CD4-positive, alpha-beta T cell (primary cell): ENCODE data around the gene ERN1. TPM values are rescaled to one million over a fixed set of nuclear protein-coding genes. Genes with fewer than 3 reads are reported as not detected.

Source experiments
- ATAC-seq: fragments of 200-7000 bp; cut with Tn5 transposase; one replicate; pipeline ENCODE4 v1.10.0; 2022; ENCODE audit warnings: mild to moderate bottlenecking; ENCODE audit not compliant: poor library complexity
- CTCF ChIA-PET: fragments of 350-600 bp; sonication (Branson Sonifier 250); formaldehyde crosslinking; loops from one replicate; lab custom pipeline; 2021; ENCODE audit warnings: antibody characterized with exemption, inconsistent platforms; lab: Charles Lee
- POLR2A ChIA-PET: fragments of 350-600 bp; sonication (Branson Sonifier 250); formaldehyde crosslinking; loops from one replicate; lab custom pipeline; 2021; ENCODE audit warnings: antibody characterized with exemption, inconsistent platforms; lab: Charles Lee
- DNase-seq, 14 experiments: peaks; one replicate each; pipeline ENCODE4 v3.0.0-alpha.2; 2013 to 2020; ENCODE audit warnings: mixed read lengths in 2 of 14
- H3K27ac ChIP-seq, 2 donors: one replicate each; pipeline versions ENCODE4 v1.5.1 to v1.7.0; 2013; ENCODE audit warnings: low read length in 2 of 2, low read depth in 1 of 2, mild to moderate bottlenecking in 1 of 2
- H3K27me3 ChIP-seq, 2 experiments: 1 replicate in 1 of 2; 2 replicates in 1 of 2; pipeline versions ENCODE4 v1.6.1 to v1.7.0; 2013; ENCODE audit warnings: low read length in 2 of 2, control low read depth in 1 of 2, mild to moderate bottlenecking in 1 of 2, moderate library complexity in 1 of 2; ENCODE audit not compliant: insufficient read depth in 2 of 2, control insufficient read depth in 1 of 2
- H3K36me3 ChIP-seq: one replicate; pipeline ENCODE4 v1.6.1; 2013; ENCODE audit warnings: low read length, control low read depth; ENCODE audit not compliant: insufficient read depth
- H3K4me1 ChIP-seq: one replicate; pipeline ENCODE4 v1.6.1; 2013; ENCODE audit warnings: low read length, control low read depth; ENCODE audit not compliant: insufficient read depth
- H3K4me3 ChIP-seq: one replicate; pipeline ENCODE4 v1.5.1; 2013; ENCODE audit warnings: mild to moderate bottlenecking, low read length, moderate library complexity
- H3K9me3 ChIP-seq, 2 experiments: 1 replicate in 1 of 2; 2 replicates in 1 of 2; pipeline versions ENCODE4 v1.6.1 to v1.7.0; 2013; ENCODE audit warnings: low read length in 2 of 2, mild to moderate bottlenecking in 2 of 2, control low read depth in 1 of 2, moderate library complexity in 1 of 2; ENCODE audit not compliant: control insufficient read depth in 1 of 2, insufficient read depth in 1 of 2
- H3K27ac Mint-ChIP-seq: one replicate; pipeline ENCODE4 v1.8.0; 2020; ENCODE audit warnings: mixed read lengths
- H3K27me3 Mint-ChIP-seq: one replicate; pipeline ENCODE4 v1.8.0; 2021; ENCODE audit warnings: mixed read lengths
- H3K36me3 Mint-ChIP-seq: one replicate; pipeline ENCODE4 v1.8.0; 2021; ENCODE audit warnings: low read depth, mixed read lengths
- H3K4me1 Mint-ChIP-seq: one replicate; pipeline ENCODE4 v1.8.0; 2021; ENCODE audit warnings: low read depth, mixed read lengths
- H3K4me3 Mint-ChIP-seq: one replicate; pipeline ENCODE4 v1.8.0; 2020; ENCODE audit warnings: mild to moderate bottlenecking, mixed read lengths
- H3K9me3 Mint-ChIP-seq: one replicate; pipeline ENCODE4 v1.8.0; 2020; ENCODE audit warnings: mixed read lengths
- CTCF ChIP-seq: fragments of 200-600 bp; IDR thresholded peaks from one replicate; pipeline ENCODE4 v1.8.0; 2022; ENCODE audit warnings: antibody characterized with exemption, mild to moderate bottlenecking
- intact Hi-C, 2 experiments: fragments of 100-400 bp; cut with DNase I in 1 of 2; cut with micrococcal nuclease in 1 of 2; formaldehyde crosslinking; loops; one replicate each; pipeline versions ENCODE4 v1.15.1 to v1.9.0; 2023 to 2025; cut with DNase I, micrococcal nuclease
- total RNA-seq, 174 experiments: library from RNA in 2 of 174; stranded (reverse) in 2 of 174; gene quantifications; one replicate each; pipeline ENCODE4 v1.2.3 and lab custom pipeline; 2021 to 2026

The ERN1 gene
- total RNA-seq, 2 experiments from 2014 or later, result 62.7 to 67.8 TPM

GRCh38 chr17:64055183-64056142 is 74.5 kb downstream of the ERN1 start:
- Histone ChIP-seq H3K9me3 (no peaks in the 10 kb centered on the region), H3K36me3 (peaks cover 88% of the 10 kb centered on the region), H3K27ac (no peak overlapping the region), H3K4me3 (no peak overlapping the region), H3K27me3 (no peaks in the 10 kb centered on the region), H3K4me1 (peaks cover 69% of the 10 kb centered on the region)
- ChIA-PET POLR2A (interaction anchor here (1.1 to 2.4 kb wide), 2 partner anchors 13 to 90 kb away, joined by 3 to 11 read pairs; no protein-coding TSS in a partner anchor), CTCF (interaction anchor here (0.8 kb wide), 1 partner anchor 64 kb away, joined by 3 read pairs; no protein-coding TSS in a partner anchor)
- Mint-ChIP-seq H3K27me3 (no peaks in the 10 kb centered on the region), H3K4me1 (peaks cover 69% of the 10 kb centered on the region), H3K36me3 (peaks cover 96% of the 10 kb centered on the region), H3K4me3 (no peak overlapping the region), H3K27ac (peak overlapping the region; percentile 57), H3K9me3 (no peaks in the 10 kb centered on the region)
- no peak for TF ChIP-seq CTCF
- intact Hi-C loops, result no loop called here
- ATAC-seq (no peak), DNase-seq (no peak)

GRCh38 chr17:64054304-64054703 is 75.6 kb downstream of the ERN1 start:
- Mint-ChIP-seq H3K9me3 (no peaks in the 10 kb centered on the region), H3K27me3 (no peaks in the 10 kb centered on the region), H3K4me3 (no peak overlapping the region), H3K36me3 (peaks cover 94% of the 10 kb centered on the region), H3K27ac (peak overlapping the region; percentile 24), H3K4me1 (peaks cover 73% of the 10 kb centered on the region)
- Histone ChIP-seq H3K4me3 (no peak overlapping the region), H3K27ac (no peak overlapping the region), H3K9me3 (no peaks in the 10 kb centered on the region), H3K36me3 (peaks cover 88% of the 10 kb centered on the region), H3K4me1 (peaks cover 69% of the 10 kb centered on the region), H3K27me3 (no peaks in the 10 kb centered on the region)
- no peak for TF ChIP-seq CTCF
- intact Hi-C loops, result no loop called here
- ATAC-seq, result no peak
- ChIA-PET CTCF (interaction anchor here (1.4 kb wide), 1 partner anchor 26 kb away, joined by 5 read pairs; no protein-coding TSS in a partner anchor), POLR2A (interaction anchor here (1.2 to 1.8 kb wide), 2 partner anchors 33 to 35 kb away, joined by 3 to 5 read pairs; partner anchors contain the start of gene ICAM2)
- DNase-seq, result no peak

GRCh38 chr17:64053101-64053500 is 76.8 kb downstream of the ERN1 start:
- POLR2A ChIA-PET, result interaction anchor here (0.7 to 3.9 kb wide), 6 partner anchors 14 to 78 kb away, joined by 3 to 67 read pairs (median 3); partner anchors contain the start of genes ERN1 and ICAM2
- intact Hi-C loops, result no loop called here
- no peak overlapping the region for H3K27ac ChIP-seq
- peaks cover 64% of the 10 kb centered on the region for H3K4me1 Mint-ChIP-seq
- no peaks in the 10 kb centered on the region for H3K9me3 ChIP-seq
- DNase-seq (no peak), ATAC-seq (no peak)
- H3K27me3 ChIP-seq, result no peaks in the 10 kb centered on the region
- H3K4me3 ChIP-seq, result no peak overlapping the region
- H3K9me3 Mint-ChIP-seq, result no peaks in the 10 kb centered on the region
- H3K36me3 ChIP-seq, result peaks cover 88% of the 10 kb centered on the region
- CTCF ChIA-PET, result interaction anchor here (1.4 kb wide), 1 partner anchor 24 kb away, joined by 5 read pairs; no protein-coding TSS in a partner anchor
- no peak overlapping the region for H3K4me3 Mint-ChIP-seq
- H3K27ac Mint-ChIP-seq, result peak overlapping the region; percentile 85
- H3K36me3 Mint-ChIP-seq, result peaks cover 90% of the 10 kb centered on the region
- TF ChIP-seq CTCF, result no peak
- H3K27me3 Mint-ChIP-seq, result no peaks in the 10 kb centered on the region
- H3K4me1 ChIP-seq, result peaks cover 76% of the 10 kb centered on the region
